K562 (cell line): ENCODE measurements around the gene IRGQ. TPM values are rescaled to one million over a fixed set of nuclear protein-coding genes. Genes with fewer than 3 reads are reported as not detected.

Experiments
- ATAC-seq: fragments of 200-7000 bp; cut with Tn5 transposase; 3 replicates; pipeline ENCODE4 v1.9.1; 2020; ENCODE audit warnings: moderate library complexity
- BruUV-seq: library from RNA; stranded (reverse); fragments of 400-500 nt; replicated peaks from 2 replicates; lab custom pipeline; 2021; lab: Mats Ljungman, UMichigan
- CTCF ChIA-PET: fragments of 300-600 bp; formaldehyde crosslinking; extraction: SDS; loops from one replicate; lab custom pipeline; 2021; ENCODE audit warnings: low intra/inter-chr PET ratio; lab: Yijun Ruan, JAX
- POLR2A ChIA-PET: fragments of 300-600, 350-650 bp; sonication (Branson Sonifier 250); formaldehyde crosslinking; extraction: SDS; loops from one replicate; lab custom pipeline; 2021; ENCODE audit warnings: antibody characterized with exemption, inconsistent platforms; lab: Yijun Ruan, JAX
- DNase-seq, 4 experiments: peaks; one replicate each; pipeline versions ENCODE4 v3.0.0 to v3.0.0-alpha.2; 2011 to 2018; ENCODE audit warnings: low spot score in 3 of 4, mixed read lengths in 3 of 4; ENCODE audit errors: extremely low read depth in 1 of 4
- FAIRE-seq: peaks from 2 replicates; lab custom pipeline; 2011; peaks lifted over from hg19 to GRCh38; lab: Jason Lieb, UNC
- H2AFZ ChIP-seq: 2 replicates; pipeline ENCODE4 v1.6.0; 2011; ENCODE audit warnings: low read depth, low read length, control low read depth, inconsistent platforms
- H3K27ac ChIP-seq: fragments of 200-600 bp; 3 replicates; pipeline ENCODE4 v1.8.0; 2011; ENCODE audit warnings: low read depth, mild to moderate bottlenecking, control low read depth, inconsistent platforms, low read length, moderate library complexity, mixed read lengths; ENCODE audit errors: extremely low read depth
- H3K27me3 ChIP-seq, 2 experiments: fragments of 300-600 bp in 1 of 2; 2 replicates in 1 of 2; 3 replicates in 1 of 2; pipeline versions ENCODE4 v1.6.0 to v1.8.0; 2011; ENCODE audit warnings: inconsistent platforms in 2 of 2, low read length in 2 of 2, mild to moderate bottlenecking in 1 of 2, mixed read lengths in 1 of 2, moderate library complexity in 1 of 2; ENCODE audit not compliant: control insufficient read depth in 2 of 2, insufficient read depth in 2 of 2
- H3K36me3 ChIP-seq: fragments of 300-600 bp; 3 replicates; pipeline ENCODE4 v1.8.0; 2011; ENCODE audit warnings: mild to moderate bottlenecking, low read length, inconsistent platforms; ENCODE audit not compliant: control insufficient read depth, insufficient read depth
- H3K4me1 ChIP-seq, 2 experiments: fragments of 200-600 bp in 1 of 2; replicated peaks in 1 of 2; 2 replicates in 1 of 2; 3 replicates in 1 of 2; pipeline versions ENCODE4 v1.5.1 to v1.8.0; 2011; ENCODE audit warnings: inconsistent platforms in 2 of 2, low read length in 2 of 2, mild to moderate bottlenecking in 1 of 2, mixed read lengths in 1 of 2, moderate library complexity in 1 of 2; ENCODE audit not compliant: control insufficient read depth in 2 of 2, insufficient read depth in 2 of 2
- H3K4me2 ChIP-seq: 2 replicates; pipeline ENCODE4 v1.6.1; 2011; ENCODE audit warnings: low read length, control low read depth, inconsistent platforms, mixed read lengths; ENCODE audit not compliant: insufficient read depth
- H3K4me3 ChIP-seq: fragments of 200-600 bp; sonication (generic), shearing (Covaris generic); 2 replicates; pipeline ENCODE4 v1.5.1; 2016; ENCODE audit warnings: control low read depth, inconsistent platforms
- H3K79me2 ChIP-seq: fragments of 200-600 bp; 3 replicates; pipeline ENCODE4 v1.8.0; 2011; ENCODE audit warnings: low read length, inconsistent platforms; ENCODE audit not compliant: control insufficient read depth, insufficient read depth
- H3K9ac ChIP-seq, 2 experiments: 2 replicates each; pipeline versions ENCODE4 v1.6.0 to v1.6.1; 2011; ENCODE audit warnings: low read depth in 2 of 2, low read length in 2 of 2, control low read depth in 1 of 2, inconsistent platforms in 1 of 2, mild to moderate bottlenecking in 1 of 2, mixed read lengths in 1 of 2; ENCODE audit not compliant: insufficient read depth in 1 of 2
- H3K9me1 ChIP-seq: one replicate; pipeline ENCODE4 v1.6.0; 2011; ENCODE audit warnings: inconsistent platforms, mild to moderate bottlenecking, low read length, moderate library complexity; ENCODE audit not compliant: control insufficient read depth, insufficient read depth
- H3K9me3 ChIP-seq: replicated peaks from 2 replicates; pipeline ENCODE4 v1.5.1; 2011; ENCODE audit warnings: low read depth, low read length, inconsistent platforms; ENCODE audit not compliant: control insufficient read depth, insufficient read depth
- H4K20me1 ChIP-seq: replicated peaks from 2 replicates; pipeline ENCODE4 v1.6.1; 2011; ENCODE audit warnings: low read length, inconsistent platforms, mixed read lengths; ENCODE audit not compliant: control insufficient read depth, insufficient read depth
- HMG20A ChIP-seq: fragments of 450-650 bp; formaldehyde crosslinking; conservative IDR thresholded peaks from 2 replicates; pipeline ENCODE4 v1.4.0; 2020; ENCODE audit warnings: mild to moderate bottlenecking, mixed read lengths
- RFX1 ChIP-seq: fragments of 450-650 bp; IDR thresholded peaks from 2 replicates; pipeline ENCODE4 v1.6.1; 2016; ENCODE audit warnings: mild to moderate bottlenecking, moderate library complexity
- SPI1 ChIP-seq: IDR thresholded peaks from 2 replicates; pipeline ENCODE4 v1.6.1; 2011; ENCODE audit warnings: low read depth, low read length, control low read depth, borderline replicate concordance
- WGBS: fragments of 100-300 bp; shearing (Covaris generic); methylation state at CpG from one replicate; pipeline ENCODE4 v1.1.6; 2016; ENCODE audit warnings: low coverage, mixed read lengths; ENCODE audit not compliant: insufficient coverage; ENCODE audit errors: missing lambda C conversion rate; 5-methylcytosine and 5-hydroxymethylcytosine counted together
- in situ Hi-C: fragments of 300-500 bp; cut with MboI; formaldehyde crosslinking; loops from 4 replicates; pipeline ENCODE4 v1.15.0; 2018; ENCODE audit warnings: inconsistent platforms, mixed read lengths
- intact Hi-C: fragments of 100-400 bp; cut with micrococcal nuclease; formaldehyde crosslinking; loops from 2 replicates; pipeline ENCODE4 v1.14.2; 2022
- polyA plus RNA-seq, 8 experiments: library from polyadenylated mRNA; depleted of rRNA in 4 of 8; stranded (reverse) in 5 of 8; unstranded in 3 of 8; fragments of >200 nt; fragmentation: Nextera tagmentation in 2 of 8; fragmentation: Illumina TruSeq in 1 of 8; extraction: Ambion mirVana in 2 of 8; extraction: Trizol in 1 of 8; gene quantifications; 2 replicates each; pipeline versions ENCODE4 v1.2.1 to v1.2.3, GENCODE V29; 2011 to 2014; ENCODE audit warnings: inconsistent platforms in 1 of 8, missing spikeins in 1 of 8
- total RNA-seq, 7 experiments: library from RNA; depleted of rRNA in 6 of 7; stranded (reverse); fragments of >200 nt in 6 of 7; fragmentation: Illumina TruSeq in 2 of 7; extraction: Trizol in 2 of 7; gene quantifications; 2 replicates each; pipeline versions ENCODE4 v1.2.1 to v1.2.3, GENCODE V29; 2011 to 2021; ENCODE audit warnings: low replicate concordance in 1 of 7
- TF ChIP-seq, protein P1 (sequence below): fragments of 450-650 bp; conservative IDR thresholded peaks from 2 replicates; pipeline ENCODE4 v1.6.1; 2016; ENCODE audit warnings: missing genetic modification characterization, low read depth, mild to moderate bottlenecking, missing compliant biosample characterization, moderate library complexity
- TF ChIP-seq, protein P2 (sequence below): fragments of 450-650 bp; IDR thresholded peaks from 2 replicates; pipeline ENCODE4 v1.6.1; 2016; ENCODE audit warnings: low read depth

The IRGQ gene
- total and polyA plus RNA-seq, 9 of the 15 experiments (the other 6 are each of a cell fraction or from before 2014, with no cell fraction given) = 3.5 to 19.2 (median 7.9) TPM

DNA sequence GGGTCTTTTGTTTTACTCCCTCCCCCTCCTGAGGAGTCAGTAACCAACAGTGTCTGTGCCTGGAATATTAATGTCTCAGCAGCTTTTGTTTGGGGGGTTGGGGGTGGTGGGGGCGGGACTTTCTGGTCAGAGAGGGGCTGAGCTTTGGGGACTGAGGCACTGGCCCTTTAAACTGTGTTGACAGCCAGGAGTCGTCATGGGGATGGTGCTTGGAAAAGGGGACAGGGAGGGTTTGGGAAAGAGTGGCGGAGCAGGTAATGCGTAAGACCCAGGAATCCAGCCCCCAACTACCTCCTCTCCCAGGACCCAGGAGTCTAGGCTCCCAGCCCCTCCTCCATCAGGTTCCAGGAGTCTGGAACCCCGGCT, 38.6 kb upstream of the IRGQ start:
- no peak overlapping the region for H3K27ac ChIP-seq
- no TSS peak for BruUV-seq
- TF ChIP-seq RFX1 = peak; percentile 40; the same call in 1 of the 2 replicates
- TF ChIP-seq, protein P1, sequence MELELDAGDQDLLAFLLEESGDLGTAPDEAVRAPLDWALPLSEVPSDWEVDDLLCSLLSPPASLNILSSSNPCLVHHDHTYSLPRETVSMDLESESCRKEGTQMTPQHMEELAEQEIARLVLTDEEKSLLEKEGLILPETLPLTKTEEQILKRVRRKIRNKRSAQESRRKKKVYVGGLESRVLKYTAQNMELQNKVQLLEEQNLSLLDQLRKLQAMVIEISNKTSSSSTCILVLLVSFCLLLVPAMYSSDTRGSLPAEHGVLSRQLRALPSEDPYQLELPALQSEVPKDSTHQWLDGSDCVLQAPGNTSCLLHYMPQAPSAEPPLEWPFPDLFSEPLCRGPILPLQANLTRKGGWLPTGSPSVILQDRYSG (tag) = no peak
- no peaks in the 10 kb centered on the region for H3K9me1 ChIP-seq
- no peaks in the 10 kb centered on the region for H3K36me3 ChIP-seq
- in situ Hi-C loops = no loop called here
- H3K4me1 ChIP-seq = peaks cover 13 to 25% of the 10 kb centered on the region in 2 experiments; a peak in 4 of 5 replicates
- peaks cover 9% of the 10 kb centered on the region in 2 experiments for H3K27me3 ChIP-seq
- no peaks in the 10 kb centered on the region for H3K79me2 ChIP-seq
- POLR2A ChIA-PET = interaction anchor here (0.6 to 1.1 kb wide), 3 partner anchors 8 to 40 kb away, joined by 3 to 4 read pairs (median 3); no protein-coding TSS in a partner anchor
- CTCF ChIA-PET = no interaction called here
- no peak overlapping the region for H3K4me3 ChIP-seq
- no peaks in the 10 kb centered on the region for H3K9me3 ChIP-seq
- H3K4me2 ChIP-seq = no peak overlapping the region
- ATAC-seq = no peak
- WGBS = 0% methylated on average over 1 of the region's 5 CpGs
- H2AFZ ChIP-seq = no peak overlapping the region
- FAIRE-seq = no peak
- H3K9ac ChIP-seq = peak overlapping the region in 1 of 2 experiments; percentile 86; a peak in 2 of 4 replicates
- intact Hi-C loops = no loop called here
- DNase-seq = no peak
- H4K20me1 ChIP-seq = no peaks in the 10 kb centered on the region

DNA sequence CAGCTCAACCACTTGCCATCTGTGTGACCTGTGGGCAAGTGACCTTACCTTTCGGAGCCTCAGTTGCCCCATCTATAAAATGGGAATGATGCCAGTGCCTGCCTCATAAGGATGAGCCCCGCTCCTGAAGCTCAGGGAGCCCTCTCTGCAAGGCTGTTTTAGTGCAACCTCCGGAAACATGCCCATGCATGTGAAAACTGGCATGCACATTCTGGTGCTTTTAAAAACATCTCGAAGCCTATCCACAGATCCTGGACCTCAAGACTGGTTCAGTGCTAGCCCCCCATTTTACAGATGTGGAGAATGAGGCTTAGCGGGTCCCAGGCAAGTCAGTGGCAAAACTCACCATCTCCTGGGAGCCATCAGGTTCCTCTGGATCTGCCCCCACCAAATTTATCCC, 38.1 kb upstream of the IRGQ start:
- no peak overlapping the region for H3K4me3 ChIP-seq
- DNase-seq (no peak), ATAC-seq (no peak), FAIRE-seq (no peak)
- in situ Hi-C loops = no loop called here
- no peaks in the 10 kb centered on the region for H3K9me3 ChIP-seq
- H3K27ac ChIP-seq = no peak overlapping the region
- no TSS peak for BruUV-seq
- ChIA-PET CTCF (no interaction called here), POLR2A (interaction anchor here (0.6 to 1.1 kb wide), 4 partner anchors 8 to 62 kb away, joined by 3 to 5 read pairs (median 4); no protein-coding TSS in a partner anchor)
- H2AFZ ChIP-seq = no peak overlapping the region
- H3K36me3 ChIP-seq = no peaks in the 10 kb centered on the region
- peaks cover 11 to 21% of the 10 kb centered on the region in 2 experiments; a peak in 4 of 5 replicates for H3K4me1 ChIP-seq
- no peak overlapping the region for H3K4me2 ChIP-seq
- peaks cover 7 to 9% of the 10 kb centered on the region in 2 experiments for H3K27me3 ChIP-seq
- no peaks in the 10 kb centered on the region for H3K9me1 ChIP-seq
- intact Hi-C loops = no loop called here
- no peaks in the 10 kb centered on the region for H4K20me1 ChIP-seq
- 46% methylated on average over 5 of the region's 5 CpGs for WGBS
- no peaks in the 10 kb centered on the region for H3K79me2 ChIP-seq
- H3K9ac ChIP-seq = no peak overlapping the region
- TF ChIP-seq SPI1 = no peak
- TF ChIP-seq, protein P2, sequence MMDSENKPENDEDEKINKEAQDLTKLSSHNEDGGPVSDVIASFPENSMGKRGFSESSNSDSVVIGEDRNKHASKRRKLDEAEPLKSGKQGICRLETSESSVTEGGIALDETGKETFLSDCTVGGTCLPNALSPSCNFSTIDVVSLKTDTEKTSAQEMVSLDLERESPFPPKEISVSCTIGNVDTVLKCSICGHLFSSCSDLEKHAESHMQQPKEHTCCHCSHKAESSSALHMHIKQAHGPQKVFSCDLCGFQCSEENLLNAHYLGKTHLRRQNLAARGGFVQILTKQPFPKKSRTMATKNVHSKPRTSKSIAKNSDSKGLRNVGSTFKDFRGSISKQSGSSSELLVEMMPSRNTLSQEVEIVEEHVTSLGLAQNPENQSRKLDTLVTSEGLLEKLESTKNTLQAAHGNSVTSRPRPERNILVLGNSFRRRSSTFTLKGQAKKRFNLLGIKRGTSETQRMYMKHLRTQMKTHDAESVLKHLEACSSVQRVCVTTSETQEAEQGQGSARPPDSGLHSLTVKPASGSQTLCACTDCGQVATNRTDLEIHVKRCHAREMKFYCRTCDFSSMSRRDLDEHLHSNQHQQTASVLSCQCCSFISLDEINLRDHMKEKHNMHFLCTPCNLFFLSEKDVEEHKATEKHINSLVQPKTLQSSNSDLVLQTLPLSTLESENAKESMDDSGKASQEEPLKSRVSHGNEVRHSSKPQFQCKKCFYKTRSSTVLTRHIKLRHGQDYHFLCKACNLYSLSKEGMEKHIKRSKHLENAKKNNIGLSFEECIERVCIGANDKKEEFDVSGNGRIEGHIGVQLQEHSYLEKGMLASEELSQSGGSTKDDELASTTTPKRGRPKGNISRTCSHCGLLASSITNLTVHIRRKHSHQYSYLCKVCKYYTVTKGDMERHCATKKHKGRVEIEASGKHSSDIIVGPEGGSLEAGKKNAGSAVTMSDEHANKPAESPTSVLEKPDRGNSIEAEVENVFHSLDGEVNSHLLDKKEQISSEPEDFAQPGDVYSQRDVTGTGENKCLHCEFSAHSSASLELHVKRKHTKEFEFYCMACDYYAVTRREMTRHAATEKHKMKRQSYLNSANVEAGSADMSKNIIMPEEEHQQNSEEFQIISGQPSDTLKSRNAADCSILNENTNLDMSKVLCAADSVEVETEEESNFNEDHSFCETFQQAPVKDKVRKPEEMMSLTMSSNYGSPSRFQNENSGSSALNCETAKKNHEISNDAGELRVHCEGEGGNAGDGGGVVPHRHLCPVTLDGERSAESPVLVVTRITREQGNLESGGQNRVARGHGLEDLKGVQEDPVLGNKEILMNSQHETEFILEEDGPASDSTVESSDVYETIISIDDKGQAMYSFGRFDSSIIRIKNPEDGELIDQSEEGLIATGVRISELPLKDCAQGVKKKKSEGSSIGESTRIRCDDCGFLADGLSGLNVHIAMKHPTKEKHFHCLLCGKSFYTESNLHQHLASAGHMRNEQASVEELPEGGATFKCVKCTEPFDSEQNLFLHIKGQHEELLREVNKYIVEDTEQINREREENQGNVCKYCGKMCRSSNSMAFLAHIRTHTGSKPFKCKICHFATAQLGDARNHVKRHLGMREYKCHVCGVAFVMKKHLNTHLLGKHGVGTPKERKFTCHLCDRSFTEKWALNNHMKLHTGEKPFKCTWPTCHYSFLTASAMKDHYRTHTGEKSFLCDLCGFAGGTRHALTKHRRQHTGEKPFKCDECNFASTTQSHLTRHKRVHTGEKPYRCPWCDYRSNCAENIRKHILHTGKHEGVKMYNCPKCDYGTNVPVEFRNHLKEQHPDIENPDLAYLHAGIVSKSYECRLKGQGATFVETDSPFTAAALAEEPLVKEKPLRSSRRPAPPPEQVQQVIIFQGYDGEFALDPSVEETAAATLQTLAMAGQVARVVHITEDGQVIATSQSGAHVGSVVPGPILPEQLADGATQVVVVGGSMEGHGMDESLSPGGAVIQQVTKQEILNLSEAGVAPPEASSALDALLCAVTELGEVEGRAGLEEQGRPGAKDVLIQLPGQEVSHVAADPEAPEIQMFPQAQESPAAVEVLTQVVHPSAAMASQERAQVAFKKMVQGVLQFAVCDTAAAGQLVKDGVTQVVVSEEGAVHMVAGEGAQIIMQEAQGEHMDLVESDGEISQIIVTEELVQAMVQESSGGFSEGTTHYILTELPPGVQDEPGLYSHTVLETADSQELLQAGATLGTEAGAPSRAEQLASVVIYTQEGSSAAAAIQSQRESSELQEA = no peak
- no peak for TF ChIP-seq HMG20A (CRISPR knock-in tag)
